Epithelial cell of esophagus (primary cell): ENCODE data around the gene ENO2.

Experiments used
- DNase-seq: peaks from one replicate; pipeline ENCODE4 v3.0.0; 2010; ENCODE audit warnings: low read depth
- H3K4me3 ChIP-seq: 2 replicates; pipeline ENCODE4 v1.5.1; 2011; ENCODE audit warnings: mild to moderate bottlenecking, low read length, control low read depth
- CTCF ChIP-seq: IDR thresholded peaks from 2 replicates; pipeline ENCODE4 v1.5.1; 2011; ENCODE audit warnings: low read depth, mild to moderate bottlenecking, low read length, control low read depth, inconsistent platforms; ENCODE audit not compliant: insufficient read depth; ENCODE audit errors: missing control alignments

Gene ENO2

GRCh38 chr12:6928022-6928702 lies 13.8 kb downstream of the ENO2 start:
- H3K4me3 ChIP-seq = peak overlapping the region; percentile 81
- no peak for TF ChIP-seq CTCF
- no peak for DNase-seq

GRCh38 chr12:6928703-6929407 lies 14.5 kb downstream of the ENO2 start:
- TF ChIP-seq CTCF = no peak
- H3K4me3 ChIP-seq = peak overlapping the region; percentile 81
- no peak for DNase-seq

- no peak for DNase-seq
- no peak for TF ChIP-seq CTCF
- H3K4me3 ChIP-seq = peak overlapping the region; percentile 81
These were observed 15.4 kb downstream of the ENO2 start for GRCh38 chr12:6929466-6930452.

- no peak overlapping the region for H3K4me3 ChIP-seq
- TF ChIP-seq CTCF = no peak
- DNase-seq = no peak
These were observed 18.4 kb downstream of the ENO2 start for GRCh38 chr12:6932766-6933165.

GRCh38 chr12:6934110-6934509 lies 19.7 kb downstream of the ENO2 start:
- no peak for DNase-seq
- no peak overlapping the region for H3K4me3 ChIP-seq
- no peak for TF ChIP-seq CTCF

GRCh38 chr12:6935371-6936193 lies 21.2 kb downstream of the ENO2 start:
- TF ChIP-seq CTCF = no peak
- no peak for DNase-seq
- no peak overlapping the region for H3K4me3 ChIP-seq
